Stimulated activated CD4-positive, alpha-beta T cell treated with anti-CD3 and anti-CD28 coated beads, Interleukin-12 subunit alpha, Interleukin-12 subunit beta, amount 100 ng/mL, for 4 hours (primary cell): ENCODE results near the gene METRN.
"Not testable (repeated sequence)": the region's sequence is repeated elsewhere in the genome, so short reads cannot be mapped to it uniquely, and the experiment has no call there.

Source experiments
- DNase-seq: peaks from one replicate; pipeline ENCODE4 v3.0.0-alpha.2; 2020

METRN gene

DNA sequence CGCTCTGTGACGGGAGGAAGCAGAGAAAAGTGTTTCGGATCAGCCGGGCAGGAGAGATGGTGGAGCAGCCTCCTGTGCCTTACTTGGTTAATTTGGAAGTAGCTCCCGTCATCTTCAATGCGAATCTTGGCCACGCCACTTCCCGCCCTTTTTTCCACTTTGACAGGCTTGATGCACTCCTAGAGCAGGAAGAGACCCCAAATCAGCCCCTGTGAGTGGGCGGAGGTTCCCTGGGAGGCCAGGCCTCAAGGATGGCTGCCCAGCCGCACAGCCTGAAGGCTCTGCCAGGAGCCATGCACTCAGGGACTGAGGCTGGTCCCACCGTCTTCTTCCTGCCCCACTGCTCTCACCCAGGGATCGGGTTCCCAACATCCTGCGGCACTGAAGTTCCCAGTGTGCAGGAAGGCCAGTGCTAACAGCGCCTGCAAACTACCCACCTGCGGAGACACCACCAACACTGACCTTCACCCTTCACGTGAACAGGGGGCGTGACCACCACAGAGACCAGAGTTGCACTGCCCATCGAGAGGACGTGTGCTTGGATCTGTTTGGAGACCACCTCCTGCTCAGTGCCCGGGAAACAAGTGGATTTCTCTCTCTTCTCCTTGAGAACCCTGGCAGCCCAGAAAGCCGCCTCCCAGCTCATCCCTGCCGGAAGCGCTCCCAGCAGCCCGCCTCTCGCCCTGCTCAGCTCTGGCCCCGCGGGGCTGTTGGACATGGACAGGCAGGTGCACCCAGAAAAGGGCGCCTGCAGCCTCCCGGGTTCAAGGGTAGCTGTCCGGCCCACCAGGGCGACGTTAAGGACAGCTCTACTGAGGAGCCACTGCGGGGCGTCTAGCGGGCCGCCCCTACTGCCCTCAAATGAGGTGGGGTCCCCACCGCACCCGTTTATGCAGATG, 24.9 kb downstream of the METRN start:
- DNase-seq = no peak

DNA sequence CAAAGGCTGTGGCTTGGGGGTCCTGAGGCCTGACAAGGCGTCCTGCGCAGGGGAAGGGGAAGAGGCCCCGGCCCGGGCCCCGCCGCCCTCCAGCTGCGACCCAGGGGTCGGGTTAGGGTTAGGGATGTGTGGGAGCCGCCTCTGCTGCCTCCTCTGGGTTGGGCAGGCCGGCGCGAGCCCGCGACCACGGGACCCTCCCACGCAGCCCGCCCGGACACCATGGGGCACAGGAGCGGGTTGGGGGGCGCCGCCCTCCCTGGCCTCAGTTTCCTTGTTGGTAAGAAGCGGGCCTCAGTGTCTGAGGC, 25.5 kb downstream of the METRN start:
- DNase-seq = no peak

DNA sequence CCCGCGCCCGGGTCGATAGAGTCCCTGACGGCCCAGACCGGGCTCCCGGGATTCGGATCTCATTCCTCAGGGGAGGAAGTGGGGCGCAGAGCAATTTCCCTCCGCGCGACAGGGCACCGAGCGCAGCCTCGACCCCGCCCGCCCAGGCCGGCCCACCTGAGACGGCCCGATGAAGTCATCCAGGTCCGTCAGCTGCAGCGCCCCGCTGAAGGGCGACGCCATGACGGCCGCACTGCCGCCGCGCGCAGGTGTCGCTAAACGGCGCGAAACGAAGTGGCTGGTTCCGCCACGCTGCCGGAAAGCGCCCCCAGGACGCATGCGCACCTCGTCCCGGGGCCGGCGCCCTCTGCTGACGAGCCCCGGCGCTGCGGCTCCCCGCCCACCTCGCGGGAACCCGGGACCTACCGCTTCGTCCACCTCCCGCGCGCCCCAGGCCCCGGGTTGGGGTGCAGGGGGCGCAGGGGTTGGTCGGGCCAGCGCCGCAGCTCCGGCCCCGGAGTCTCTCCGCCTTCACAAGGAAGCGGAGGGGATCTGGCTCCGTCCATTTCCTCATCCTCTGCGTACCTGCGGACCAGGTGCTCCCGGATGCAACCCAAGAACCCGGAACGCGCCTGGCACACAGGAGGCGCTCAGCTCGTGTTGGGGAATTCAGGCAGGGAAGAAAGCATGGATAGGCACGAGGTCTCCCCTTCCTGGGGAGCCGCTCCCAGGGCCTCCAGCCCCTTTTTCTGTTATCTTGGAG, 26.0 kb downstream of the METRN start, which contains the start of gene CIAO3:
Gene CIAO3 (minus strand): TSS at position 234 of the 742 bp plus-strand sequence. CDS start 12 bp downstream, at position 222.
- DNase-seq = peak; percentile 92

DNA sequence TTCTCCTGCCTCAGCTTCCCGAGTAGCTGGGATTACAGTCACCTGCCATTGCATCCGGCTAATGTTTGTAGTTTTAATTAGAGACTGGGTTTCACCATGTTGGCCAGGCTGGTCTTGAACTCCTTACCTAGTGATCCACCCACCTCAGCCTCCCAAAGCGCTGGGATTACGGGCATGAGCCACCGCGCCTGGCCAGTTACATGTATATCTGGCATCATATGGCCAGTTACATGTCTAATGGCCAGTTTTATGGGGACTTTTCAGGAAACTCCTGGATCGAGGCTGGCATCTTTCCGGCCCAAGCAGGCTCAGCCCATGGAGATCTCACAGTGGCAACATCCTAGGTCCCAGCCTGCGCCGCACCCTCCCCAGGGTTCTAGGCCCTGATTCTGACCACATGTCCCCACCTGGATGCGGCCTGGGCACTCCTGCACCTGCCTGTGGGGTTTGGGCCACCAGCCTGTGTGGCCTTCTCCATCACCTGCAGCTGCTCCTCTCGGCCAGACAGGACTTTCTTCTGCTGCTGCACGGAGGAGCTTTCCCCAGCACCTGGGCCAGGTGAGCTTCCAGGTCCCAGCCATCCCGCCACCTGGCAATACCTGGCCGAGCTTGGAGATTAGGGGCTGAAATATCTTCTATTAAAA, 27.2 kb downstream of the METRN start:
- no peak for DNase-seq

DNA sequence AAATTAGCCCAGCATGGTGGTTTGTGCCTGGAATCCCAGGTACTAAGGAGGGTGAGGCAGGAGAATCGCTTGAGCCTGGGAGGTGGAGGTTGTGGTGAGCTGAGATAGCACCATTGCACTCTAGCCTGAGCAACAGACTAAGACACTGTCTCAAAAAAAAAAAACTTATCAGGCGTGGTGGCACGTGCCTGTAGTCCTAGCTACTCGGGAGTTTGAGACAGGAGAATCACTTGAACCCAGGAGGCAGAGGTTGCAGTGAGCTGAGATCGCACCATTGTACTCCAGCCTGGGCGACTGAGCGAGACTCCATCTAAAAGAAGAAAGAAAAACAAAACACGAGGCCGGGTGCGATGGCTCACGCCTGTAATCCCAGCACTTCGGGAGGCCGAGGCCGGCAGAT, 28.0 kb downstream of the METRN start:
- not testable (repeated sequence) for DNase-seq

DNA sequence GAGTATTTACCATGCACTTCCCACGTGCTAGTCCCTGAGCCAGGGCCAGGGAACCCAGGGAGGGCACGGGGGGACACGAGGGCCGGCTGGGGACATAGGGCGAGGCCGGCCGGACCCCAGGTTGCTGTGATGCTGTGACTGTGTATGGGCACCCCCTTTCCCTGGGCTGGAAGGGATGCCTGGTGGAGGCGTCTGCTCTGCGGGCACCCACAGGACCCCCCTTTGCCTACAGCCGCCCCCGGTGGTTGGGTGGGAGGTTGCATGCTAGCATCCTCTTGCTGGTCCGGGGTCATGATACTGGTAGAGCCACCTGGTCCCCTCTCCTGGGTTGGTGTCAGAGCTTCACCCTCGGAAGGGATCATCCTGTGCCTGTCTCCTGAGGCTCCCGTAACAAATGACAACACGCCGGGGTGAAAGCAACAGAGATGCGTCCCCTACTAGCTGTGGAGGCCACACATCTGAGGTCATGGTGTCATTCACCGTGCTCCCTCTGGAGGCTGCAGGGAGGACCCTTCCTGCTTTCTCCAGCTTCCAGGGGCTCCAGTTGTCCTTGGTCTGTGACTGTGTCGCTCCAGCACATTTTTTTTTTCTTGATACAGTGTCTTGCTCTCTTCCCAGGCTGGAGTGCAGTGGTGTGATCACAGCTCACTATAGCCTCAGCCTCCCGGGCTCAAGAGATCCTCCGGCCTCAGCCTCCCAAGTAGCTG, 29.0 kb downstream of the METRN start:
- DNase-seq = no peak

DNA sequence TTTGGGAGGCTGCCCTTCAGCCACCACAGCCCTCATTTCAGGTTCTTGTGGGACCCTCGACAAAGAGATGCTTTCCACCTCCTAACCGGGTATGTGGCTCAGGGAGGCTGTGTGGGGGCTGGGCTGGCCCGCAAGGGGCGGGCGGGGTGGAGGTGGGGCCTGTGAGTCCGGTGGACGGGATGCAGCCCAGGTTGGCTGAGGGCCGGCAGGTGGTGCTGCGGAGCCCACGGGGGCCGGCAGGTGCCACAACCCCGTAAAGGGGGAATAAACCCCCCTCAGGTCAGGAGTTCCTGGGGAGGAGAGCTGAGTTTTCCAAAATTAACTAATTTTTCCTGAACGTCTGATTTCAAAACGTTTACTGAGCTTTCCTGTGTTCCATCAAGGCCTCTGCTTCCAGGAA, 30.8 kb downstream of the METRN start:
- no peak for DNase-seq

DNA sequence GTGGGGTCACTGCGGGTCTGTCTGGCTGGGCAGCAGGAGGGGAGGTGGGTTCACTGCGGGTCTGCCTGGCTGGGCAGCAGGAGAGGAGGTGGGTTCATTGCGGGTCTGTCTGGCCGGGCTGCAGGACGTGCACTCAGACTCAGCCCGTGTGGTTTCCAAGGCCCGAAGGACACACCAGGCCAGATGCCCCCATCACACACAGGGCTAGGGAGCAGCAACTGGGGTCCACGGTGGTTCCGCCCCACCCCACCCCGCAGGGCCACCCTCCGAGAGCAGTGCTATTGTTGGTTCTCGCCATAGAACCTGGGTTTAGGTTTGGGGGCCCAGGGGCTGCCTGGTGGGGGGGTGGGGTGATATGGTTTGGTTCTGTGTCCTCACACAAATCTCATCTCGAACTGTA, 31.7 kb downstream of the METRN start:
- DNase-seq = no peak

DNA sequence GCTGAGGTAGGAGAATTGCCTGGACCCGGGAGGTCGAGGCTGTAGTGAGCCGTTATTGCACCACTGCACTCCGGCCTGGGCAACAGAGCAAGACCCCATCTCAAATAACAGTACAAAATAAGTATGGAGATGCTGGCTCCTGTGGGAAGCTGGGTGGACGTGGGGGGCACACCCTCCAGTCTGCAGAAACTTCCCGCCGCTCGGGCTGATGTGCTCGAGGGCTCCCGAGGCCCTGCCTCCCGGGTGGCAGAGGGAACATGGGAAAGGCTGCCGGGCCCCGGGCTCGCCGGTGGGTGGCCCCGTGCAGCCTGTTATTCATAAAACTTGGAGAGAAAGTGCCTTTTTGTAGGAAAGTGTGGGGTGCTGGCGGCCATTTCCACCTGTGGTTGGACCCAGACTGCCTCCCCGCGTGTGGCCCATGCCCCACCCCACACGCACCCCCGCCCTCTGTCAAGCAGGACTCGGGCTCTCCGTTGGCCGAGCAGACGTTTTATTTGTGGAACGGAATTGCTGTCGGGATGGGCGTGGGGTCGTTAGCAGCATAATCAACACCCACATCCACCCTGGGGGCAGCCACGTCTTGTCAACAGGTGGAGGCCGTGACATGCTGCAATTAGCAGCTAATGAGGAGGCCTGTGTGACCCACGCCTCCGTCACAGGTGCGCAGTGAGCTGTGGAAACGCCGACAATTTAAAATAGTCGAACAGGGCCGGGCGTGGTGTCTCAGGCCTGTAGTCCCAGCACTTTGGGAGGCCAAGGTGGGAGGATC, 33.2 kb downstream of the METRN start:
- no peak for DNase-seq

DNA sequence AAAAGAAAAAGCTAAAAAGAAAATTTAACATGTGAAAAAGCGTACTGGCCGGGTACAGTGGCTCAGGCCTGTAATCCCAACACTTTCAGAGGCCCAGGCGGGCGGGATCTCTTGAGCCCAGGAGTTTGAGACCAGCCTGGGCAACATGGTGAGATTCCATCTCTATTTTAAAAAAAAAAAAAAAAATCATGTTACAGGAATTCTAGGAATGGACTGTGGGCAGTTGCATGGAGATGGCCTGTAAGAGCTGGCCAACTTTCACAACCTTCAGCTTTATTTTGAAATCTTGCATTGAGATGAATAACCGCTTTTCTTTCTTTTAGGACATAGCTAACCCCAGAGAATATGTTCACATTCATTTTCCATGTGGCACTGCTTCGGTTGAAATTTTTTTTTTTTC, 34.1 kb downstream of the METRN start:
- no peak for DNase-seq

DNA sequence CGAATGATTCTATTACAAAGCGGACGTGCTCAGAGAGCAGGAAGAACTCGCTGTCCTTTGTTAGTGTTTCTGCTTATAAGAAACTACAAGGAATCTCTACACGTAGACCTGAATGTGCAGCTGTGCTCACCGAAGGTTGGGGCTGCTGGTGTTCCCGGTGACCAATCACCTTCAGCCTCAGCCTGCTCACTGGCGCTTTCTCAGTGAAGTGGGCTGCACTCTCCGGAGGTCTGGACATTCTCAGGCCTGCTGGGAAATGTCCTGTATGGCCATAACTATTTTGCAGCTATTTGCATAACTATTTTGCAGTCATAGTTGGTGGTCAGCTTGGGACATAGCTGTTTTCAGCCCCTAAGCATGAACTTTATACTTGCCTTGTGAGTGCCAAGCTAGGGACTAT, 35.6 kb downstream of the METRN start:
- DNase-seq = no peak

DNA sequence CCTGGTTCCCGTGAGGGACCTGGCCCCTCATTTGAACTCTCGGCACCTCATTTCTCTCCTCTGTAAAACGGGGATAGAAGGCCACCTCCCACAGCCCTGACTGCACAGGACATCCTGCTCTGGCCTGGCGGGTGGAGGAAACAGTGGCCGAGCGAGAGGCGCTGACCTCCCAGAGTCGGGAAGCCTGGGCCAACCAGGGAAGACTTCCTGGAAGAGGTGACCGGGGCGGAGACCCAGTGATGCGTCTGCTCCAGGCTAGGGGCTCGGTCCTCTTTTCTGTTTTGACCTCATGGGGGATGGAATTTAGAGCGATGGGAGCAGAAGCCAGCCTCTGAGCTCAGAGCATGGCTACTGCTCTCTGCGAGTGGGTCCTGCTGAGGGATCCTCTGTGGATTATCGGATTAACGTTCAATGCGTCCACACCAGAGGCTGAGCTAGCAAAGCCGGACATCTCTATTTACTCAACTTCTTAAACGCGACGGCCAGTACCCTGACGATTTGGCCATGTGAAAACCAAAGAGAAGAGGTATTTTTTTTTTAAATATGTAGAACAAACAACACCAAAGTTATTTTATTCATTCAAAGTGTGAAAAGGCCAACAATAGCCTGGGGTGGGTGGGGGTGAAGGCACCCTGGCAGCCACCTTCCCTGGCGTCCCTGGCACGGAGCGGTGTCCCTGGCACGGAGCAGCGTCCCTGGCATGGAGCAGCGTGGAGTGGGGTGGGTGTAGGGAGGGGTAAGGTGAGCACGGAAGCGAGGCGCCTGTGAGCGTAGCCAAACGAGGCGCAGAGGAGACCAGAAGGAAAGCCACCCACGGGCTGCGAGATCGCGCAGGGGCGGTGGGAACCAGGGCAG, 36.5 kb downstream of the METRN start:
- no peak for DNase-seq

DNA sequence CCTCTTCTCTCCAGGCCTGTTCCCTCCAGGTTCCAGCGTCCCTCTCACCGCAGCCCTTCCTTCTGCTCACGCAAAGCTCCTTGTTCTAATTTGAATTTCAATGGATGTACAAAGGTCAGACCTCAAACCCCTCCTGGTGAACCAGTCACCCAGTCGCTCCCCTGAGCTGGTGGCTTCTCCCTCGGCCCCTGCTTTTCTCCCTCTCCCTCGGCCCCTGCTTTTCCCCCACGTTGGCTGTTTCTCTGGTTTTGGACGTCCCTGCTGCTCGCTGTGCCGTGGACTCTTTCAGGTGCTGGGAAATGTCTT, 37.0 kb downstream of the METRN start:
- no peak for DNase-seq

DNA sequence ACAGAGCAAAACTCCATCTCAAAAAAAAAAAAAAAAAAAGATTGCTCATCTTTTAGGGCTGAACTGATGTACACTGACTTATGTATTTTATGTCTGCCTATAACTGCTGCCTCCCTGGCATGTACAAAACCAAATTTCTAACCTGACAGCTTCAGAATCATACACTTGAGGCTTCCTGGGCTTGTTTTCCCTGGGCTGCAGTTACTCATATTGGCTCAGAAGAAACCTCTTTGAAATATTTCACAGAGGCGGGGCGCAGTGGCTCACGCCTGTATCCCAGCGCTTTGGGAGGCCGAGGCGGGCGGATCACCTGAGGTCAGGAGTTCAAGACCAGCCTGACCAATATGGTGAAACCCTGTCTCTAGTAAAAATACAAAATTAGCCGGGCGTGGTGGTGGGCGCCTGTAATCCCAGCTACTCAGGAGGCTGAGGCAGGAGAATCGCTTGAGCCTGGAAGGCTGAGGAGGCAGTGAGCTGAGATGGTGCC, 39.2 kb downstream of the METRN start:
- DNase-seq = not testable (repeated sequence)

DNA sequence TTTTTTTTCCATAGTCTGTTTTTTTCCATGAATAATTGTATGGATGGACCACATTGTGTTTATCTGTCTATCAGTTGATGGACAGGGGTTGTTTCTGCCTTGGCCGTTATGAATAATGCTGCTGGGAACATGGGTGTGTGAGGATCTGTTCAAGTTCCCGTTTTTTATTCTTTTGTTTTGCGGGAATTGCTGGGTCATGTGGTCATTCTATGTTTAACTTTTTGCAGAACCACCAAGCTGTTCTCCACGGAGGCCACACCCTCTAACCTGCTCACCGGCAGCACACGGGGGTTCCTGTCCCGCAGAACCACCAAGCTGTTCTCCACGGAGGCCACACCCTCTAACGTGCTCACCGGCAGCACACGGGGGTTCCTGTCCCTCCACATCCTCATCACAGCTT, 39.7 kb downstream of the METRN start:
- DNase-seq = no peak

DNA sequence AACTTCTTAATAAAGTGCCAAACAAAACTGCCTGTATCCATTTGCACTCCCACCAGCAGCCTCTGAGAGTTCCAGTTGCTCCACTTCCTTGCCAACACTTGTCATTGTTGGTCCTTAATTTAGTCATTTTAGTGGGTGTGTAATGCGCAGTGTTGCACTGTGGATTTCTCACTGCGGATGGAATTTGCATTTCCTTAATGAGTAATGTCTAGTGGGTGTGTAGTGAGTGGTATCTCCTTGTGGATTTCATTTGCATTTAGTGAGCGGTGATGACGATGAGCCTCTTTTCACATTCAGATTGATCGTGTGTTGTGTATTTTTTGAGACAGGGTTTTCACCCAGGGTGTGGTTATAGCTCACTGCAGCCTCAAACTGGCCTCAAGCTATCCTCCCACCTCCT, 41.5 kb downstream of the METRN start:
- no peak for DNase-seq

DNA sequence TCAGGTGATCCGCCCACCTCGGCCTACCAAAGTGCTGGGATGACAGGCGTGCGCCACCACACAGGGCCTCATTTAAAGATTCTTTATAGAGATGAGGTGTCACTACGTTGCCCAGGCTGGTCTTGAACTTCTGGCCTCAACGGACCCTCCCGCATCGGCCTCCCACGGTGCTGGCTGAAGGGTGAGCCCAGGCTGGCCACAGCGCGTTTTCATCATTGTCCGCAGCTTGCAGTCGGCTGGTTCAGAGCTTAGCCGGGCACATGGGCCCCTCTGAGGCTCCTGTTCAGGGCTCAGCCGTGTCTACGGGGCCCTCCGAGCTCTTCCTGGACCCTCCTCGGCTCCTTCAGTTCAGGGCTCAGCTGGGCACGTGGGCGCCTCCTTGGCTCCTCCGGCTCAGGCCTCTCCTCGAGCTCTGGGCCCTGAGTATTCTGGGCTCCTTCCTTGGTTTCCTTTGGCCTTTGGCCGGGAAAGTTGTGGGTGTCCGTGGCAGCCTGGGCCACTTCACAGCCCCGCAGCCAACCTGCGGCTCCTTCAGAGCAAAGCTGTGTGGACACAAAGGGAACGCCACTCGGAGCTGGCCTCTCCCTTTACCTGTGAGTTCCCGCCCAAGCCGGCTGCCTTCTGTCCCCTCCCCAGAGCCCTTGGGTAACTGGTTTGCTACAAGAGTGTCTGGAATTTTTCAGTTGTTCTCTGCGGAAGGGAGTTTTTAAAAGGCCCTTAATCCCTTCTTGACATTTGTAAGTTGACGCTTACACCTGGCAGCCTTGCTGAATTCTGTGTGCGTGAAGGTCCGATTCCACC, 44.4 kb downstream of the METRN start:
- DNase-seq = no peak

DNA sequence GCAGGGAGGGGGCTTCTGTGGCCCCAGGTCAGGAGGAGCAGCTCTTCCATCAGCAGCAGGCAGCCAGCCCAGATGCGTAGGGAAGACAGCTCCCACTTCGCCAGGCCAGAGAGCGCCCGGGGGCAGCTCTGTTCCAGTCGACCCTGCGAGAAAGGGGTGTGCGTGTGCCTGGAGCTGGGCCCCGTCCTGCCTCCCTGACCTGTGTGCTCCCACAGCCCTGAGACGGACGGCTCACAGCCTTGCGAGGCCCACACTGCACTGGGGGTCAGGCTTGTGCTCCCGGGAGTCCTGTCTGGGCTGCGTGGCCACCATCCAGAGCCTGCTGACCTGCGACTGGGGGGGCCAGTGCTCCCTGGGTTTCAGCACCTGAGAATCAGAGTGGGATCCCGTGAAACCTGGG, 45.1 kb downstream of the METRN start:
- no peak for DNase-seq

DNA sequence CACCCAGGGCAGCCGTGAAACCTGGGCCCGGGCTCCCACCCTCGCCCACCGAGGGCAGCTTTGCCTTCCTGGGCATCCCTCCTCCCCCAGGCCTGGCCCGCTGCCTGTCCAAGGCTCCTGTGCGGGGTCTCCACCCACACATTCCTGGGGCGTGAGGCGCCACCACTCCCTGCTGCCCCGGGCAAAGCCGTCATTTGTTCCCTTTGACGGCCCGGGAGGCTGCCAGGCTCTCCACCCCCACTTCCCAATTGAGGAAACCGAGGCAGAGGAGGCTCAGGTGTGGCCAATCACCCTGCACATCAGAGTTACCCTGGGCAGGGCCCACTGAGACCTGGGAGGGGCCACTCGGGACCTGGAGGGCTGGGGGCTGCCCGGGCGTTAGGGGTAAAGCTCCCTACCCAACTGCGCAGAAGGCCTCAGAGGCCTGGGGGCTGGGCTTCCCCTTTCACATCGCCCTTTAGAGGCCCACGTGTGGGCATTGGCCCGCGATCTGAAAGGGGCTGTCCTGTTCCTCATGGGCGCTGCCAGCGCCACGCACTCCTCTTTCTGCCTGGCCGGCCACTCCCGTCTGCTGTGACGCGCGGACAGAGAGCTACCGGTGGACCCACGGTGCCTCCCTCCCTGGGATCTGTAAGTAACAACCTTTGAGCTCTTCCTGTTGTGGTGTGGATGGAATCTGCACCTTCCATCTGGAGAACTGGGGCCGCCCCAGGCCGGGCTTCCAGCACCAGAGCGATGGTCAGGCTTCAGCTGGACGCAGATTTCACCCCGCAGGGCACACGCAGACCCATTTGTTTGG, 45.8 kb downstream of the METRN start, which contains the start of gene MSLN:
Gene MSLN (plus strand): TSS at position 190 of the 799 bp plus-strand sequence. CDS start 1,947 bp downstream, outside the sequence.
- DNase-seq = no peak
